ENCODE data around the gene GFER. TPM values are rescaled to one million over a fixed set of nuclear protein-coding genes. Genes with fewer than 3 reads are reported as not detected.
A peak's percentile ranks its signal among the peaks of the same experiment; 100 is the strongest.

GFER gene
- total and polyA plus RNA-seq, 9 of the 15 experiments (the other 6 are each of a cell fraction or from before 2014, with no cell fraction given), result 4.3 to 53.7 (median 19.8) TPM

- TF ChIP-seq CEBPG (CRISPR knock-in tag; IDR thresholded peaks at IDR 0.05) (no peak; the same call in 1 of the 2 replicates), CEBPG (tag; conservative IDR thresholded peaks at IDR 0.05 in 1 of 2, IDR thresholded peaks at IDR 0.05 in 1 of 2) (no peak), NR4A1 (CRISPR knock-in tag; IDR thresholded peaks at IDR 0.05) (no peak), NR4A1 (tag; IDR thresholded peaks at IDR 0.05) (peak; percentile 77), KDM5B (IDR thresholded peaks at IDR 0.05; ENCODE audit: insufficient replicate concordance, low read depth, low read length) (peak; percentile 96), BRF2 (IDR thresholded peaks at IDR 0.05; ENCODE audit: borderline replicate concordance, insufficient read depth, insufficient read length) (no peak), SRF (CRISPR knock-in tag; IDR thresholded peaks at IDR 0.05) (peak in 1 of 2 experiments; percentile 50; a peak in 1 of 4 replicates), PRMT5 (CRISPR knock-in tag; IDR thresholded peaks at IDR 0.05) (no peak), DDX20 (tag; IDR thresholded peaks at IDR 0.05; ENCODE audit: low read depth) (no peak), MTA2 (IDR thresholded peaks at IDR 0.05; ENCODE audit: low read depth) (no peak), TCFL5 (CRISPR knock-in tag; conservative IDR thresholded peaks at IDR 0.05) (no peak), ZNF668 (CRISPR knock-in tag; IDR thresholded peaks at IDR 0.05) (no peak; the same call in 1 of the 2 replicates), ZFP1 (CRISPR knock-in tag; IDR thresholded peaks at IDR 0.05) (no peak), JUND (IDR thresholded peaks at IDR 0.05; ENCODE audit: borderline replicate concordance, low read depth, low read length) (peak; percentile 44; the same call in 1 of the 2 replicates), JUND (tag; IDR thresholded peaks at IDR 0.05; ENCODE audit: borderline replicate concordance, low read depth, low read length) (no peak; the same call in 2 of the 3 replicates), ZNF384 (IDR thresholded peaks at IDR 0.05; ENCODE audit: low read depth, low read length) (no peak; the same call in 1 of the 2 replicates), MEF2D (tag; conservative IDR thresholded peaks at IDR 0.05; ENCODE audit: low read depth) (no peak), ZHX1 (conservative IDR thresholded peaks at IDR 0.05; ENCODE audit: low read length) (no peak), ZBTB17 (CRISPR knock-in tag; IDR thresholded peaks at IDR 0.05) (no peak)
- TF ChIP-seq, protein P1, sequence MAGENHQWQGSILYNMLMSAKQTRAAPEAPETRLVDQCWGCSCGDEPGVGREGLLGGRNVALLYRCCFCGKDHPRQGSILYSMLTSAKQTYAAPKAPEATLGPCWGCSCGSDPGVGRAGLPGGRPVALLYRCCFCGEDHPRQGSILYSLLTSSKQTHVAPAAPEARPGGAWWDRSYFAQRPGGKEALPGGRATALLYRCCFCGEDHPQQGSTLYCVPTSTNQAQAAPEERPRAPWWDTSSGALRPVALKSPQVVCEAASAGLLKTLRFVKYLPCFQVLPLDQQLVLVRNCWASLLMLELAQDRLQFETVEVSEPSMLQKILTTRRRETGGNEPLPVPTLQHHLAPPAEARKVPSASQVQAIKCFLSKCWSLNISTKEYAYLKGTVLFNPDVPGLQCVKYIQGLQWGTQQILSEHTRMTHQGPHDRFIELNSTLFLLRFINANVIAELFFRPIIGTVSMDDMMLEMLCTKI (IDR thresholded peaks at IDR 0.05; ENCODE audit: partially characterized antibody), result no peak
- TF ChIP-seq, protein P2, sequence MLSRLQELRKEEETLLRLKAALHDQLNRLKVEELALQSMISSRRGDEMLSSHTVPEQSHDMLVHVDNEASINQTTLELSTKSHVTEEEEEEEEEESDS (CRISPR knock-in tag; IDR thresholded peaks at IDR 0.05), result no peak
- TF ChIP-seq, protein P3, sequence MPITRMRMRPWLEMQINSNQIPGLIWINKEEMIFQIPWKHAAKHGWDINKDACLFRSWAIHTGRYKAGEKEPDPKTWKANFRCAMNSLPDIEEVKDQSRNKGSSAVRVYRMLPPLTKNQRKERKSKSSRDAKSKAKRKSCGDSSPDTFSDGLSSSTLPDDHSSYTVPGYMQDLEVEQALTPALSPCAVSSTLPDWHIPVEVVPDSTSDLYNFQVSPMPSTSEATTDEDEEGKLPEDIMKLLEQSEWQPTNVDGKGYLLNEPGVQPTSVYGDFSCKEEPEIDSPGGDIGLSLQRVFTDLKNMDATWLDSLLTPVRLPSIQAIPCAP (CRISPR knock-in tag; IDR thresholded peaks at IDR 0.05; ENCODE audit: borderline replicate concordance), result no peak
Observed at GRCh38 chr16:2009791-2010510, 26.0 kb downstream of the GFER start, which contains the start of gene ZNF598 (continued).
